Parathyroid adenoma (tissue), 2 donors: Measurements from ENCODE around the gene STX3.

Experiments used
- H2AFZ ChIP-seq: fragments of 300-600 bp; sonication (generic); one replicate; pipeline ENCODE4 v1.7.0; 2017; ENCODE audit warnings: antibody characterized with exemption, mild to moderate bottlenecking
- H3K27ac ChIP-seq: fragments of 300-600 bp; sonication (generic); one replicate; pipeline ENCODE4 v1.7.0; 2017
- H3K27me3 ChIP-seq: fragments of 300-600 bp; sonication (generic); one replicate; pipeline ENCODE4 v1.7.0; 2017; ENCODE audit warnings: low read length; ENCODE audit not compliant: control insufficient read depth, insufficient read depth
- H3K36me3 ChIP-seq: fragments of 300-600 bp; sonication (generic); one replicate; pipeline ENCODE4 v1.7.0; 2017; ENCODE audit warnings: low read length; ENCODE audit not compliant: control insufficient read depth, insufficient read depth
- H3K4me1 ChIP-seq: fragments of 300-600 bp; sonication (generic); one replicate; pipeline ENCODE4 v1.7.0; 2017; ENCODE audit warnings: control low read depth
- H3K4me2 ChIP-seq: fragments of 300-600 bp; sonication (generic); one replicate; pipeline ENCODE4 v1.7.0; 2017; ENCODE audit warnings: low read length
- H3K4me3 ChIP-seq: fragments of 300-600 bp; sonication (generic); one replicate; pipeline ENCODE4 v1.7.0; 2017; ENCODE audit warnings: low read depth, low read length
- H3K79me2 ChIP-seq: fragments of 300-600 bp; sonication (generic); one replicate; pipeline ENCODE4 v1.7.0; 2017; ENCODE audit warnings: control low read depth
- H3K9ac ChIP-seq: fragments of 300-600 bp; sonication (generic); one replicate; pipeline ENCODE4 v1.7.0; 2017; ENCODE audit warnings: mild to moderate bottlenecking
- H3K9me3 ChIP-seq: fragments of 300-600 bp; sonication (generic); one replicate; pipeline ENCODE4 v1.7.0; 2017; ENCODE audit warnings: low read length; ENCODE audit not compliant: control insufficient read depth
- CTCF ChIP-seq: fragments of 300-600 bp; sonication (generic); IDR thresholded peaks from one replicate; pipeline ENCODE4 v1.7.0; 2017; ENCODE audit warnings: antibody characterized with exemption, mild to moderate bottlenecking
- donor health status: primary hyperparathyroidism.

Gene STX3

GRCh38 chr11:59727426-59727825, 27.8 kb upstream of the STX3 start:
- Histone ChIP-seq H3K4me2 (no peak overlapping the region), H3K9ac (no peak overlapping the region), H3K4me3 (no peak overlapping the region), H3K79me2 (no peaks in the 10 kb centered on the region), H3K36me3 (no peaks in the 10 kb centered on the region), H2AFZ (no peak overlapping the region), H3K27me3 (no peaks in the 10 kb centered on the region), H3K4me1 (no peaks in the 10 kb centered on the region), H3K9me3 (no peaks in the 10 kb centered on the region), H3K27ac (no peak overlapping the region)
- no peak for TF ChIP-seq CTCF

- H3K4me1 ChIP-seq = no peaks in the 10 kb centered on the region
- H3K36me3 ChIP-seq = no peaks in the 10 kb centered on the region
- no peak for TF ChIP-seq CTCF
- no peak overlapping the region for H3K27ac ChIP-seq
- no peaks in the 10 kb centered on the region for H3K27me3 ChIP-seq
- H3K4me3 ChIP-seq = no peak overlapping the region
- H3K79me2 ChIP-seq = no peaks in the 10 kb centered on the region
- no peak overlapping the region for H3K9ac ChIP-seq
- H3K4me2 ChIP-seq = no peak overlapping the region
- H2AFZ ChIP-seq = no peak overlapping the region
- H3K9me3 ChIP-seq = no peaks in the 10 kb centered on the region
Observed at GRCh38 chr11:59728154-59728553, 27.0 kb upstream of the STX3 start.

- H3K79me2 ChIP-seq = no peaks in the 10 kb centered on the region
- H3K27me3 ChIP-seq = no peaks in the 10 kb centered on the region
- no peak overlapping the region for H3K9ac ChIP-seq
- H3K4me1 ChIP-seq = no peaks in the 10 kb centered on the region
- no peaks in the 10 kb centered on the region for H3K9me3 ChIP-seq
- TF ChIP-seq CTCF = no peak
- no peaks in the 10 kb centered on the region for H3K36me3 ChIP-seq
- no peak overlapping the region for H3K4me3 ChIP-seq
- H2AFZ ChIP-seq = no peak overlapping the region
- no peak overlapping the region for H3K27ac ChIP-seq
- H3K4me2 ChIP-seq = no peak overlapping the region
Observed at GRCh38 chr11:59728913-59729312, 26.3 kb upstream of the STX3 start.

GRCh38 chr11:59729834-59730233, 25.3 kb upstream of the STX3 start:
- no peak for TF ChIP-seq CTCF
- Histone ChIP-seq H3K27ac (no peak overlapping the region), H3K9ac (no peak overlapping the region), H3K9me3 (no peaks in the 10 kb centered on the region), H3K4me3 (no peak overlapping the region), H3K79me2 (no peaks in the 10 kb centered on the region), H3K36me3 (no peaks in the 10 kb centered on the region), H2AFZ (no peak overlapping the region), H3K4me2 (no peak overlapping the region), H3K4me1 (no peaks in the 10 kb centered on the region), H3K27me3 (no peaks in the 10 kb centered on the region)

GRCh38 chr11:59730896-59731565, 24.1 kb upstream of the STX3 start:
- H3K9me3 ChIP-seq = no peaks in the 10 kb centered on the region
- no peak overlapping the region for H2AFZ ChIP-seq
- H3K36me3 ChIP-seq = no peaks in the 10 kb centered on the region
- no peaks in the 10 kb centered on the region for H3K27me3 ChIP-seq
- no peak overlapping the region for H3K4me2 ChIP-seq
- TF ChIP-seq CTCF = no peak
- H3K27ac ChIP-seq = no peak overlapping the region
- no peaks in the 10 kb centered on the region for H3K4me1 ChIP-seq
- no peaks in the 10 kb centered on the region for H3K79me2 ChIP-seq
- H3K9ac ChIP-seq = no peak overlapping the region
- H3K4me3 ChIP-seq = no peak overlapping the region
